ENCODE measurements around the gene ACOT13.
"Not testable (repeated sequence)": the region's sequence is repeated elsewhere in the genome, so short reads cannot be mapped to it uniquely, and the experiment has no call there.

Gene ACOT13

DNA sequence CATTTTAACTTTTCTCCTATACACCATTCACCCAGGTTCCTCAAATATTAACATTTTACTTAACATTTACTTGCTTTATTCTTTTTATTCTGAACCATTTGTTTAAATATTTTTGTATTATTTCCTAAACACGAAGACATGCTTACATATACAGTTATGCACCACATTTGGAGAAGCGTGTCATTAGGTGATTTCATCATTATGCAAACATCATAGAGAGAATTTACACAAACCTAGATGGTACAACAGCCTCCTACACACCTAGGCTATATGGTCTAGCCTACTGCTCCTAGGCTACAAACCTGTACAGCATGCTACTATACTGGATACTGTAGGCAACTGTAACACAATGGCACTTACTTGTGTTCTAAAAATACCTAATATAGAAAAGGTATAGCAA is 6.8 kb upstream of the ACOT13 start:
- TF ChIP-seq, protein P1, sequence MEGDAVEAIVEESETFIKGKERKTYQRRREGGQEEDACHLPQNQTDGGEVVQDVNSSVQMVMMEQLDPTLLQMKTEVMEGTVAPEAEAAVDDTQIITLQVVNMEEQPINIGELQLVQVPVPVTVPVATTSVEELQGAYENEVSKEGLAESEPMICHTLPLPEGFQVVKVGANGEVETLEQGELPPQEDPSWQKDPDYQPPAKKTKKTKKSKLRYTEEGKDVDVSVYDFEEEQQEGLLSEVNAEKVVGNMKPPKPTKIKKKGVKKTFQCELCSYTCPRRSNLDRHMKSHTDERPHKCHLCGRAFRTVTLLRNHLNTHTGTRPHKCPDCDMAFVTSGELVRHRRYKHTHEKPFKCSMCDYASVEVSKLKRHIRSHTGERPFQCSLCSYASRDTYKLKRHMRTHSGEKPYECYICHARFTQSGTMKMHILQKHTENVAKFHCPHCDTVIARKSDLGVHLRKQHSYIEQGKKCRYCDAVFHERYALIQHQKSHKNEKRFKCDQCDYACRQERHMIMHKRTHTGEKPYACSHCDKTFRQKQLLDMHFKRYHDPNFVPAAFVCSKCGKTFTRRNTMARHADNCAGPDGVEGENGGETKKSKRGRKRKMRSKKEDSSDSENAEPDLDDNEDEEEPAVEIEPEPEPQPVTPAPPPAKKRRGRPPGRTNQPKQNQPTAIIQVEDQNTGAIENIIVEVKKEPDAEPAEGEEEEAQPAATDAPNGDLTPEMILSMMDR (IDR thresholded peaks at IDR 0.05; ENCODE audit: low read depth, low read length, missing control alignments) = no peak
- H3K4me3 ChIP-seq (ENCODE audit: low read depth, low read length) = no peak overlapping the region
- DNase-seq (ENCODE audit: low read depth) = no peak

DNA sequence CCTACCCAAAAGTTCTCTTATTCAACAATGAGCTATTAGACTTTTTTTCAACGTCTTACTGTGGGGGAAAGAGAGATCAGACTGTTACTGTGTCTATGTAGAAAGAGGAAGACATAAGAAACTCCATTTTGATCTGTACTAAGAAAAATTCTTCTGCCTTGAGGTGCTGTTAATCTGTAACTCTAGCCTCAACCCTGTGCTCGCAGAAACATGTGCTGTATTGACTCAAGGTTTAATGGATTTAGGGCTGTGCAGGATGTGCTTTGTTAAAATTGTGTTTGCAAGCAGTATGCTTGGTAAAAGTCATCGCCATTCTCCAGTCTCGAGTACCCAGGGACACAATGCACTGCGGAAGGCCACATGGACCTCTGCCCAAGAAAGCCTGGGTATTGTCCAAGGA is 5.1 kb upstream of the ACOT13 start:
- not testable (repeated sequence) for DNase-seq (ENCODE audit: low read depth); H3K4me3 ChIP-seq (ENCODE audit: low read depth, low read length)

DNA sequence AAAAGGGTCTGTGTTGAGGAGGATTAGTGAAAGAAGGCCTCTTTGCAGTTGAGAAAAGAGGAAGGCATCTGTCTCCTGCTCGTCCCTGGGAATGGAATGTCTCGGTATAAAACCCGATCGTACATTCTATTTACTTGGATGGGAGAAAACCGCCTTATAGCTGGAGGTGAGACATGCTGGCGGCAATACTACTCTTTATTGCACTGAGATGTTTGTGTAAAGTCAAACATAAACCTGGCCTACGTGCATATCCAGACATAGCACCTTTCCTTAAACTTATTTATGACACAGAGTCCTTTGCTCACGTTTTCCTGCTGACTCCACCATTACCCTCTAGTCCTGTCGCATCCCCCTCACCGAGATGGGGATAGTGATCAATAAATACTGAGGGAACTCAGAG is 4.6 kb upstream of the ACOT13 start:
- no peak for DNase-seq (ENCODE audit: low read depth)
- TF ChIP-seq, protein P1 (IDR thresholded peaks at IDR 0.05; ENCODE audit: low read depth, low read length, missing control alignments) = no peak
- H3K4me3 ChIP-seq (ENCODE audit: low read depth, low read length) = no peak overlapping the region

DNA sequence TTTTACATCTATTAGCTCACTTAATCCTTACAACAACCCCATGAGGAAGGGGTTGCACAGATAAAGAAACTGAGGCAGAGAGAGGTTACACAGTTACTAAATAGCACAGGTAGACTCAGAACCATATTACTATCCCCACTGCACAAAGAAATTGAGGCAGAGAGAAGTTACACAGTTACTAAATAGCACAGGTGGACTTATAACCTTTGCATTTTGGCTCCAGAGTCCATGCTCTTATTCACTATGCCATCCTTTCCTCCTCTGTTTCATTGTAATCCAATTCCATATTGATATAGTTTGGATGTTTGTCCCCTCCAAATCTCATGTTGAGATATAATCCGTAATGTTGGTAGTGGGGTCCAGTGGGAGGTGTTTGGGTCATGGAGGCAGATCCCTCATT is 3.7 kb upstream of the ACOT13 start:
- DNase-seq (ENCODE audit: low read depth) = no peak
- no peak overlapping the region for H3K4me3 ChIP-seq (ENCODE audit: low read depth, low read length)
- TF ChIP-seq, protein P1 (IDR thresholded peaks at IDR 0.05; ENCODE audit: low read depth, low read length, missing control alignments) = no peak

DNA sequence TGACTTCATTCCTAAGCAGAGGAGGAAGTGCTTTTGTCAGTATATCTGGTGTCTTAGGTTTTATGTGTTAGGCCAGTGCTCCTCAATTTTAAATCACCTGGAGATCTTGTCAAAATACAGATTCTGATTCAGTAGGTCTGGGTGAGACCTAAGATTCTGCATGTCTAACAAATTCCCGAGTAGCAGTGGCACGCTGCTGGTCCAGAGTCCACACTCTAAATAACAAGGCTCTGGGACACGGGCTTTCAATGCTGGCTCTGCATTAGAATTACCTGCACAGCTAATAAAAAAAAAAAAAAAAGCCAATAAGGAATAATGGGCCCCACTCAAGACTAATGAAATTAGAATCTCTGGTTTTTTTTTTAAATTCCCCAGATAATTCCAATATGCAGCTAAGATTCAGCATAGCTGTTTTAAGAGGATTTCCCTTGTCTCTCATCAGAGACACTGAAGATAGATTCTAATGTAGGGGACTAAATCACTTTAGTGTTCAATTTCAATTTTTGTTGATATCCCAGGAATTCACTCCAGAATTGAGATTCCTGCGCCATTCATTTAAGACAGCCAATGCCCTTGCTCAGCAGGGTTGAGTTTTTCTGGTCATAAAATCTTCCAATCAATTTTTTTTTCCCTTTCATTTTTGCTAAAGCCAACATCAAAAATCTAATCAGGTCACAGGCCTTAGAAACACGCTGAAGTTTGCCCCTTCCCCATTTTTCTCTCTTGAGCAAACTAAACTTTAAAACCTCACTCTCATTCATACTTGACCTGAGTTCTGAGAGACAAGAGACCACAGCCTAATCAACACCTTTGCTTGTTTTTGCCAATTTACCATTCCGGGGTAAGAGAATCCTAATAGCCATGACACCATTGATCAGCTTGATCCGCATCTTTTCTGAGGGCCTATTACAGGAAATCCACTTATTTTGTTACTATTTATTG is 2.6 kb upstream of the ACOT13 start:
- DNase-seq (ENCODE audit: low read depth) = no peak
- TF ChIP-seq, protein P1 (IDR thresholded peaks at IDR 0.05; ENCODE audit: low read depth, low read length, missing control alignments) = no peak
- no peak overlapping the region for H3K4me3 ChIP-seq (ENCODE audit: low read depth, low read length)

DNA sequence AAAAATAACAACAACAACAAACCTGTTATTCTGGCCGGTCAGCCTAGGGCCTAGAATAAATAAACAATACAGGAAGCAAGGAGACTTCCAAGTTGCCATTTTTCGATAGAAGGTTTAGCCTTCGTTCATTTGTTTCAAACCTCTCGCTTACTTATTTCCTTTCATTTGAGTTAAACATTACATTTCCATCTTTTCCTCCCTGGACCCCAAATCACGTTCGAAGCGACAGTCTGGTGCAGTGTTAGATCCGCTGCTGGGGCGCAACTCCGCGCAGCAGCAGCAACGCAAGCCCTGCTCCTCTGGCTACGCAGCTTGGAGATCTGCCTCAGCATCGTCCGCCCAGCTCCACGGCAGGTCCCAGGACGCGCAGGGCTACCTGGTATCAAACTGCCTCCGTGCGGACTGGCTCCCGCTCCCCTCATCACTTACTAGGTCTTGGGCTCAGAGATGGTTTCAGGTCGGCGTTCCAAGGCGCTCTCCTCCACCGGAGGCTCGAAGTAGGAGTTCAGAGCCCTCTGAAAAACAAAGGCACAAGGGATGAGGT is 708 bp upstream of the ACOT13 start:
- DNase-seq (ENCODE audit: low read depth) = no peak
- H3K4me3 ChIP-seq (ENCODE audit: low read depth, low read length) = peak overlapping the region; percentile 97
- TF ChIP-seq, protein P1 (IDR thresholded peaks at IDR 0.05; ENCODE audit: low read depth, low read length, missing control alignments) = no peak

DNA sequence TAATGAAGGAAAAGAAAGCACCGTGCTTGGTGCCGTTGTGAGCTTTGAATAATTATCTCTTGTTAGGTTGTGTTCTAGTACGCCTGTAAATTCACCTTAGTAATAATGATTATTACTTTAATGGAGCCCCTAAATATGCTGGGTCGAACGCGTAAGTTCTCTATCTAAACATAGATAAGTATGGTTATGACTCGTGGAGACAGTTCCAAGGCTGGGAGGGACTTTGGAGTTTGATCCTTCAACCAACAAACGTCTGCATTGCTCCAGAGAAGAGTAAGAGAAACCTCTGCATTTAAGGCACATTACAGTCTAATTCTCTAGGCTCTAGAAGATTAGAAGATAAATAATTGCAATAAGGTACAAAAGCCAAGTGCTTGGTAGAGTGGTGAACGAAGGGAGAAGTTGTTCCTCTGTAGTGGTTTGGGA is 514 bp downstream of the ACOT13 start:
- H3K4me3 ChIP-seq (ENCODE audit: low read depth, low read length) = peak overlapping the region; percentile 97
- DNase-seq (ENCODE audit: low read depth) = no peak
- TF ChIP-seq, protein P1 (IDR thresholded peaks at IDR 0.05; ENCODE audit: low read depth, low read length, missing control alignments) = no peak

DNA sequence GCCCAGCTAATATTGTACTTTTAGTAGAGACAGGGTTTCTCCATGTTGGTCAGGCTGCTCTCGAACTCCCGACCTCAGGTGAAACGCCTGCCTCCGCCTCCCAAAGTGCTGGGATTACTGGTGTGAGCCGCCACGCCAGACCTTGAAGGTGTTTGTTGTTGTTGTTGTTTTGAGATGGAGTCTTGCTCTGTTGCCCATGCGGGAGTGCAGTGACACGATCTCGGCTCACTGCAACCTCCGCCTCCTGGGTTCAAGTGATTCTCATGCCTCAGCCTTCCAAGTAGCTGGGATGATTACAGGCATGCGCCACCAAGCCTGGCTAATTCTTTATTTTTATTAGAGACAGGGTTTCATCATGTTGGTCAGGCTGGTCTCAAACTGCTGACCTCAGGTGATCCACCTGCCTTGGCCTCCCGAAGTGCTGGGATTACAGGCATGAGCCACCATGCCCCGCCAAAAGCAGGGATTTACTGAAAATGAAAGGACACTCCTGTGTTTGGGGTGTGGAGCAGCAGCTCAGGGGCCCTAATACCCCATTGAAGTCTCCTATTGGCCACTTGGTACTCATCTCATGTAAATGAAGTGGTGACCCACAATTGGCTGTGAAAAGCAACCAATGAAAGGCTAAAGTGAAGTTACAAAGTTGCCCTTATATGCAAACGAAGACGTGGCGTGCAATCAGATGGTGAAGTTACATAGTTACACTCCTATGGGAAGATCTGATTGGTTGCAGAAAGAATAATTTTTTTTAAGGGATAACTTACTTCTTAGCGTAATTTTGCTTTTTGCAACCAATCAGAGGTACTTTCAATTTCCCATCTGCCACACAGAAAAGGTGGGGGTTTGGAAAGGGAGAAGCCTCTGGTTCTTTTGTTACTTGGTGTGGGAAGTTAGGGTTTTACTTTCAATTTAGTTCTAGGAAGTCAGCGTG is 1.5 kb downstream of the ACOT13 start:
- not testable (repeated sequence) for H3K4me3 ChIP-seq (ENCODE audit: low read depth, low read length); DNase-seq (ENCODE audit: low read depth)

Measured in GM12864 (cell line).